T-helper 9 cell (primary cell): ENCODE measurements around the gene CNTNAP2.

Experiments
- DNase-seq: peaks from one replicate; pipeline ENCODE4 v3.0.0-alpha.2; 2020

The CNTNAP2 gene

GRCh38 chr7:146635205-146636032, 518.8 kb downstream of the CNTNAP2 start:
- no peak for DNase-seq

- DNase-seq = no peak
These were observed 519.4 kb downstream of the CNTNAP2 start for GRCh38 chr7:146636033-146636356.

GRCh38 chr7:146636581-146636980, 520.0 kb downstream of the CNTNAP2 start:
- no peak for DNase-seq

- no peak for DNase-seq
These were observed 522.7 kb downstream of the CNTNAP2 start for GRCh38 chr7:146639291-146639690.

GRCh38 chr7:146641491-146641890, 524.9 kb downstream of the CNTNAP2 start:
- DNase-seq = no peak

GRCh38 chr7:146645383-146645976, 528.9 kb downstream of the CNTNAP2 start:
- DNase-seq = no peak

- DNase-seq = no peak
These were observed 530.8 kb downstream of the CNTNAP2 start for GRCh38 chr7:146647445-146647844.

- DNase-seq = no peak
These were observed 535.6 kb downstream of the CNTNAP2 start for GRCh38 chr7:146652176-146652575.

- DNase-seq = no peak
These were observed 537.4 kb downstream of the CNTNAP2 start for GRCh38 chr7:146654048-146654447.

GRCh38 chr7:146655928-146656797, 539.6 kb downstream of the CNTNAP2 start:
- no peak for DNase-seq

- DNase-seq = no peak
These were observed 540.4 kb downstream of the CNTNAP2 start for GRCh38 chr7:146656988-146657387.

GRCh38 chr7:146658604-146659003, 542.0 kb downstream of the CNTNAP2 start:
- DNase-seq = no peak

- DNase-seq = no peak
These were observed 543.1 kb downstream of the CNTNAP2 start for GRCh38 chr7:146659732-146660131.

GRCh38 chr7:146660839-146661238, 544.2 kb downstream of the CNTNAP2 start:
- no peak for DNase-seq

GRCh38 chr7:146661435-146661834, 544.8 kb downstream of the CNTNAP2 start:
- no peak for DNase-seq

- DNase-seq = no peak
These were observed 545.3 kb downstream of the CNTNAP2 start for GRCh38 chr7:146661929-146662328.

GRCh38 chr7:146665023-146665422, 548.4 kb downstream of the CNTNAP2 start:
- DNase-seq = no peak

GRCh38 chr7:146670532-146670931, 553.9 kb downstream of the CNTNAP2 start:
- no peak for DNase-seq

- no peak for DNase-seq
These were observed 564.9 kb downstream of the CNTNAP2 start for GRCh38 chr7:146681487-146681886.

- DNase-seq = no peak
These were observed 566.8 kb downstream of the CNTNAP2 start for GRCh38 chr7:146683439-146683838.

GRCh38 chr7:146690987-146691386, 574.4 kb downstream of the CNTNAP2 start:
- no peak for DNase-seq

GRCh38 chr7:146698995-146699610, 582.5 kb downstream of the CNTNAP2 start:
- no peak for DNase-seq

- DNase-seq = no peak
These were observed 583.5 kb downstream of the CNTNAP2 start for GRCh38 chr7:146700015-146700560.
